ENCODE measurements around the gene TCF7L1. TPM values are rescaled to one million over a fixed set of nuclear protein-coding genes. Genes with fewer than 3 reads are reported as not detected.
"Not testable (repeated sequence)": the region's sequence is repeated elsewhere in the genome, so short reads cannot be mapped to it uniquely, and the experiment has no call there.

Gene TCF7L1
- total RNA-seq, 2 experiments from 2014 or later, result not detected

DNA sequence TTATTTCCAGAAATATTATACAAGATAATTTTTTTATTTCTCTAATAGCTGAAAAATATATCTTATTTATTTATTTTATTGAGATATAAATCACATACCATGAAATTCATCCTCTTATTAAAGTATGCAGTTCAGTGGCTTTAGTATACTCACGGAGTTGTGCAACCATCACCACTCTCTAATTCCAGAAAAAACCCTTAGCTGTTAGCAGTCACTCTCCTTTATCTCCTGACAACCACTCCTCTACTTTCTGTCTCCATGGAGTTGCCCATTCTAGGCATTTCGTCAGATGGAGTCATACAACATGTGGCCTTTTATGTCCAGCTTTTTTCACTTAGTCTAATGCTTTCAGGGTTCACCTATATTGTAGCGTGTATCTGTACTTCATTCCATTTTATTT is 66.5 kb downstream of the TCF7L1 start:
- Histone ChIP-seq H4K20me1 (ENCODE audit: insufficient read depth, low read length) (no peaks in the 10 kb centered on the region), H3K9me2 (ENCODE audit: insufficient read depth, low read length) (no peaks in the 10 kb centered on the region), H3K4me3 (ENCODE audit: low read depth, low read length, poor library complexity, severe bottlenecking) (no peak overlapping the region), H3K27ac (ENCODE audit: low read depth, low read length, poor library complexity, severe bottlenecking) (no peak overlapping the region), H3K4me2 (ENCODE audit: low read length) (no peak overlapping the region), H3K4me1 (ENCODE audit: insufficient read depth, low read length, poor library complexity, severe bottlenecking) (no peaks in the 10 kb centered on the region), H2AFZ (ENCODE audit: low read length) (no peak overlapping the region), H3K79me2 (ENCODE audit: insufficient read depth, low read depth, low read length) (no peaks in the 10 kb centered on the region), H3K9me3 (ENCODE audit: low read length) (no peaks in the 10 kb centered on the region), H3K36me3 (ENCODE audit: insufficient read depth, low read length) (no peaks in the 10 kb centered on the region)
- no peak for DNase-seq (ENCODE audit: low spot score)
- intact Hi-C loops (cut with micrococcal nuclease; ENCODE audit: unreplicated experiment), result no loop called here
- POLR2A ChIA-PET, result no interaction called here
- no TSS peak for BruUV-seq (replicated peaks)
- TF ChIP-seq, protein P1, sequence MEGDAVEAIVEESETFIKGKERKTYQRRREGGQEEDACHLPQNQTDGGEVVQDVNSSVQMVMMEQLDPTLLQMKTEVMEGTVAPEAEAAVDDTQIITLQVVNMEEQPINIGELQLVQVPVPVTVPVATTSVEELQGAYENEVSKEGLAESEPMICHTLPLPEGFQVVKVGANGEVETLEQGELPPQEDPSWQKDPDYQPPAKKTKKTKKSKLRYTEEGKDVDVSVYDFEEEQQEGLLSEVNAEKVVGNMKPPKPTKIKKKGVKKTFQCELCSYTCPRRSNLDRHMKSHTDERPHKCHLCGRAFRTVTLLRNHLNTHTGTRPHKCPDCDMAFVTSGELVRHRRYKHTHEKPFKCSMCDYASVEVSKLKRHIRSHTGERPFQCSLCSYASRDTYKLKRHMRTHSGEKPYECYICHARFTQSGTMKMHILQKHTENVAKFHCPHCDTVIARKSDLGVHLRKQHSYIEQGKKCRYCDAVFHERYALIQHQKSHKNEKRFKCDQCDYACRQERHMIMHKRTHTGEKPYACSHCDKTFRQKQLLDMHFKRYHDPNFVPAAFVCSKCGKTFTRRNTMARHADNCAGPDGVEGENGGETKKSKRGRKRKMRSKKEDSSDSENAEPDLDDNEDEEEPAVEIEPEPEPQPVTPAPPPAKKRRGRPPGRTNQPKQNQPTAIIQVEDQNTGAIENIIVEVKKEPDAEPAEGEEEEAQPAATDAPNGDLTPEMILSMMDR (conservative IDR thresholded peaks at IDR 0.05; ENCODE audit: low read length), result no peak
- no peak for TF ChIP-seq EZH2phosphoT487 (IDR thresholded peaks at IDR 0.05; ENCODE audit: borderline replicate concordance, low read depth, low read length)
- CTCF ChIA-PET (ENCODE audit: unreplicated experiment), result no interaction called here

DNA sequence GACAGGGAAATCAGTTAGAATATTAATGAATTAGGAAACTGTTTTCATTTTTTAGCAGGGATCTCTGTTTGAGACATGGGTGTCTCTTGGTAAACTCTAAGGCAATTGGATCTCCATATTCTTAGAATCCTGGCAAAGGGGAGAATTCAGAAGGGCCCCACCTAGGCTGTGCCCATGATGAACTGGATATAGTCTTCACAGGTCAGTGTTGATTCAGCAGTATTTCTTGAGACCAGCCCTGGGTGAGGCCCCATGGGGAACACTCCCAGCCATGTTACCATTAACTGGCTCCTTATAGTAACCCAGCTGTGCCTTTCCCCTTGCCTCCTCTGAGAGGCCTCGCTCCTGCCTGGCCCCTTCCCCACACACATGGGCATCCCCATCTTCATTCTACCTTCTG is 76.7 kb downstream of the TCF7L1 start:
- H3K79me2 ChIP-seq (ENCODE audit: insufficient read depth, low read depth, low read length), result no peaks in the 10 kb centered on the region
- H3K4me3 ChIP-seq (ENCODE audit: low read depth, low read length, poor library complexity, severe bottlenecking), result no peak overlapping the region
- no peak overlapping the region for H3K4me2 ChIP-seq (ENCODE audit: low read length)
- ChIA-PET POLR2A (no interaction called here), CTCF (ENCODE audit: unreplicated experiment) (no interaction called here)
- intact Hi-C loops (cut with micrococcal nuclease; ENCODE audit: unreplicated experiment), result no loop called here
- no TSS peak for BruUV-seq (replicated peaks)
- no peak overlapping the region for H3K27ac ChIP-seq (ENCODE audit: low read depth, low read length, poor library complexity, severe bottlenecking)
- H2AFZ ChIP-seq (ENCODE audit: low read length), result no peak overlapping the region
- H3K9me2 ChIP-seq (ENCODE audit: insufficient read depth, low read length), result no peaks in the 10 kb centered on the region
- DNase-seq (ENCODE audit: low spot score), result no peak
- no peaks in the 10 kb centered on the region for H3K9me3 ChIP-seq (ENCODE audit: low read length)
- no peaks in the 10 kb centered on the region for H4K20me1 ChIP-seq (ENCODE audit: insufficient read depth, low read length)
- TF ChIP-seq, protein P1 (conservative IDR thresholded peaks at IDR 0.05; ENCODE audit: low read length), result no peak
- no peak for TF ChIP-seq EZH2phosphoT487 (IDR thresholded peaks at IDR 0.05; ENCODE audit: borderline replicate concordance, low read depth, low read length)
- no peaks in the 10 kb centered on the region for H3K4me1 ChIP-seq (ENCODE audit: insufficient read depth, low read length, poor library complexity, severe bottlenecking)
- no peaks in the 10 kb centered on the region for H3K36me3 ChIP-seq (ENCODE audit: insufficient read depth, low read length)

DNA sequence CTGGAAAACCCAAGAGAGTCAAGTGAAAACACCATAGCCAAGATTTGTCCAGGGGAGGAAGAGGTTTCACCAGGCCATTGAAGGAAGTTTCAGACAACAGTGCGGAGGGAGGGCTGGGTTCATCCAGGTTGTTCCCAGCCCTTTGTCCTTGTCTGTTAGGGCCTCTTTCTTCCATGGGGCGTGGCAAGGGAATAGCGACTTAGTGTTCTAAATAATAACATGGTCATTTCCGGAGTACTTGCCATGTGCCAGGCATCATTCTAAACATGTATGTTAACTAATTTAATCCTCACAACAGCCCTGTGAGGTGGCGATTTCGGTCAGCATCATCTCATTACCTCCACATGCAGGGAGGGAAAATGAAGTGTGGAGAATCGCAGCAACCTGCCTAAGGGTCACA is 77.3 kb downstream of the TCF7L1 start:
- TF ChIP-seq, protein P1 (conservative IDR thresholded peaks at IDR 0.05; ENCODE audit: low read length), result no peak
- no peak for TF ChIP-seq EZH2phosphoT487 (IDR thresholded peaks at IDR 0.05; ENCODE audit: borderline replicate concordance, low read depth, low read length)
- H4K20me1 ChIP-seq (ENCODE audit: insufficient read depth, low read length), result no peaks in the 10 kb centered on the region
- H2AFZ ChIP-seq (ENCODE audit: low read length), result no peak overlapping the region
- CTCF ChIA-PET (ENCODE audit: unreplicated experiment), result no interaction called here
- no peak overlapping the region for H3K27ac ChIP-seq (ENCODE audit: low read depth, low read length, poor library complexity, severe bottlenecking)
- no peak overlapping the region for H3K4me2 ChIP-seq (ENCODE audit: low read length)
- no peaks in the 10 kb centered on the region for H3K4me1 ChIP-seq (ENCODE audit: insufficient read depth, low read length, poor library complexity, severe bottlenecking)
- no peaks in the 10 kb centered on the region for H3K36me3 ChIP-seq (ENCODE audit: insufficient read depth, low read length)
- H3K9me3 ChIP-seq (ENCODE audit: low read length), result no peaks in the 10 kb centered on the region
- H3K4me3 ChIP-seq (ENCODE audit: low read depth, low read length, poor library complexity, severe bottlenecking), result no peak overlapping the region
- BruUV-seq (replicated peaks), result no TSS peak
- no peak for DNase-seq (ENCODE audit: low spot score)
- POLR2A ChIA-PET, result interaction anchor here (1.3 kb wide), 1 partner anchor 10 kb away, joined by 5 read pairs; no protein-coding TSS in a partner anchor
- H3K79me2 ChIP-seq (ENCODE audit: insufficient read depth, low read depth, low read length), result no peaks in the 10 kb centered on the region
- intact Hi-C loops (cut with micrococcal nuclease; ENCODE audit: unreplicated experiment), result no loop called here
- H3K9me2 ChIP-seq (ENCODE audit: insufficient read depth, low read length), result no peaks in the 10 kb centered on the region

DNA sequence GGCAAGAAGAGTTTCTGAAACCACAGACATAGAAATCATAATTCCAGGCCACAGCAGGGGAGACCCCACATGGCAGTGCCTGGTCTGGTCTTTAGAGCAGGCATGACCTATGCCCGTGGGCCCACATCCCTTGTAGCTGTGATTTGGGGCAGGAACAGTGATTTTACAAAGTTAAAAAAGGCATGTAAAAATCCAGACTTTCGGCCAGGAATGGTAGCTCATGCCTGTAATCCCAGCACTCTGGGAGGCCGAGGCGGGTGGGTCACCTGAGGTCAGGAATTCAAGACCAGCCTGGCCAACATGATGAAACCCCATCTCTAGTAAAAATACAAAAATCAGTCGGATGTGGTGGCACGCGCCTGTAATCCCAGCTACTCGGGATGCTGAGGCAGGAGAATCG is 78.4 kb downstream of the TCF7L1 start:
- H3K4me1 ChIP-seq (ENCODE audit: insufficient read depth, low read length, poor library complexity, severe bottlenecking); intact Hi-C loops (cut with micrococcal nuclease; ENCODE audit: unreplicated experiment); H3K4me3 ChIP-seq (ENCODE audit: low read depth, low read length, poor library complexity, severe bottlenecking); H3K4me2 ChIP-seq (ENCODE audit: low read length); DNase-seq (ENCODE audit: low spot score); H2AFZ ChIP-seq (ENCODE audit: low read length); H3K9me3 ChIP-seq (ENCODE audit: low read length); CTCF ChIA-PET (ENCODE audit: unreplicated experiment); H3K9me2 ChIP-seq (ENCODE audit: insufficient read depth, low read length); H4K20me1 ChIP-seq (ENCODE audit: insufficient read depth, low read length); BruUV-seq (replicated peaks); H3K27ac ChIP-seq (ENCODE audit: low read depth, low read length, poor library complexity, severe bottlenecking); H3K36me3 ChIP-seq (ENCODE audit: insufficient read depth, low read length); H3K79me2 ChIP-seq (ENCODE audit: insufficient read depth, low read depth, low read length): not testable (repeated sequence)
- POLR2A ChIA-PET, result interaction anchor here (1.3 kb wide), 1 partner anchor 9 kb away, joined by 5 read pairs; no protein-coding TSS in a partner anchor

Measured in OCI-LY7 (cell line).